Measurements from ENCODE around the gene RASSF10.
"Not testable (repeated sequence)": the region's sequence is repeated elsewhere in the genome, so short reads cannot be mapped to it uniquely, and the experiment has no call there.

Gene RASSF10

GRCh38 chr11:13039126-13039525 lies 30.0 kb downstream of the RASSF10 start:
- TF ChIP-seq CTCF (IDR thresholded peaks at IDR 0.05; ENCODE audit: poor library complexity, severe bottlenecking) = no peak
- no peaks in the 10 kb centered on the region for H3K36me3 ChIP-seq (ENCODE audit: low read depth)
- no peak for DNase-seq (ENCODE audit: low spot score)
- no peaks in the 10 kb centered on the region for H3K27me3 ChIP-seq (ENCODE audit: insufficient read depth, poor library complexity, severe bottlenecking)
- H3K4me3 ChIP-seq (ENCODE audit: severe bottlenecking) = no peak overlapping the region
- no peaks in the 10 kb centered on the region for H3K9me3 ChIP-seq (ENCODE audit: severe bottlenecking)
- H3K4me1 ChIP-seq (ENCODE audit: insufficient read depth, poor library complexity, severe bottlenecking) = peaks cover 7% of the 10 kb centered on the region
- no peak for ATAC-seq (ENCODE audit: low read depth)
- H3K27ac ChIP-seq (ENCODE audit: poor library complexity, severe bottlenecking) = no peak overlapping the region

- no peaks in the 10 kb centered on the region for H3K9me3 ChIP-seq (ENCODE audit: severe bottlenecking)
- ATAC-seq (ENCODE audit: low read depth) = no peak
- H3K4me1 ChIP-seq (ENCODE audit: insufficient read depth, poor library complexity, severe bottlenecking) = peaks cover 7% of the 10 kb centered on the region
- TF ChIP-seq CTCF (IDR thresholded peaks at IDR 0.05; ENCODE audit: poor library complexity, severe bottlenecking) = no peak
- H3K27ac ChIP-seq (ENCODE audit: poor library complexity, severe bottlenecking) = no peak overlapping the region
- H3K4me3 ChIP-seq (ENCODE audit: severe bottlenecking) = no peak overlapping the region
- DNase-seq (ENCODE audit: low spot score) = no peak
- no peaks in the 10 kb centered on the region for H3K27me3 ChIP-seq (ENCODE audit: insufficient read depth, poor library complexity, severe bottlenecking)
- H3K36me3 ChIP-seq (ENCODE audit: low read depth) = no peaks in the 10 kb centered on the region
Measured at GRCh38 chr11:13040969-13041561, 31.9 kb downstream of the RASSF10 start.

DNA sequence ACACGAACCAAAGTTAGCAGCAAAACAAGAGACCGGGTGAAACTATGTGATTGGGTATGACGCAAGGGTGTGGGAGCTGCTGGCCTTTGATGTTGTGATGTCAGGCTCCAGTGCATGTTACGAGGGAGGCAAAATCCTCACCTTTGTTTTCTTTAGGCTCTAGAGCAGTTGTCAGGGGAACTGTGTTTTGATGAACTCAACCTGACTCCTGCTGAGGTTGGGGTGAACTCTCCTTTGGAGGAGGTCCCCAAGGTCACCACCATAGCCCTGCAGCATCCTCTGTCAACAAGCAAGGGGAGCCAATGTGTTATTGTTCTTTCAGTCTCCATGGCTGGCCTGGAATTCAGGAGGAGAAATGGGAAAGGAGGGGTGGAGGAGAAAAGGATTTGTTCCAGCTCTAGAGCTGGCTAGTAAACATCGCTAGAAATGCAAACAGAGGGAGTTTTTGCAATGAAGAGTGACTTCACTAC lies 33.8 kb downstream of the RASSF10 start:
- no peaks in the 10 kb centered on the region for H3K27me3 ChIP-seq (ENCODE audit: insufficient read depth, poor library complexity, severe bottlenecking)
- DNase-seq (ENCODE audit: low spot score) (no peak), ATAC-seq (ENCODE audit: low read depth) (no peak)
- H3K9me3 ChIP-seq (ENCODE audit: severe bottlenecking) = no peaks in the 10 kb centered on the region
- H3K36me3 ChIP-seq (ENCODE audit: low read depth) = no peaks in the 10 kb centered on the region
- H3K27ac ChIP-seq (ENCODE audit: poor library complexity, severe bottlenecking) = no peak overlapping the region
- peaks cover 7% of the 10 kb centered on the region for H3K4me1 ChIP-seq (ENCODE audit: insufficient read depth, poor library complexity, severe bottlenecking)
- H3K4me3 ChIP-seq (ENCODE audit: severe bottlenecking) = no peak overlapping the region
- TF ChIP-seq CTCF (IDR thresholded peaks at IDR 0.05; ENCODE audit: poor library complexity, severe bottlenecking) = no peak

- H3K4me3 ChIP-seq (ENCODE audit: severe bottlenecking) = no peak overlapping the region
- no peak for DNase-seq (ENCODE audit: low spot score)
- H3K9me3 ChIP-seq (ENCODE audit: severe bottlenecking) = no peaks in the 10 kb centered on the region
- no peaks in the 10 kb centered on the region for H3K27me3 ChIP-seq (ENCODE audit: insufficient read depth, poor library complexity, severe bottlenecking)
- no peaks in the 10 kb centered on the region for H3K36me3 ChIP-seq (ENCODE audit: low read depth)
- no peak overlapping the region for H3K27ac ChIP-seq (ENCODE audit: poor library complexity, severe bottlenecking)
- no peaks in the 10 kb centered on the region for H3K4me1 ChIP-seq (ENCODE audit: insufficient read depth, poor library complexity, severe bottlenecking)
- ATAC-seq (ENCODE audit: low read depth) = no peak
- TF ChIP-seq CTCF (IDR thresholded peaks at IDR 0.05; ENCODE audit: poor library complexity, severe bottlenecking) = no peak
Measured at GRCh38 chr11:13043912-13044628, 35.0 kb downstream of the RASSF10 start.

DNA sequence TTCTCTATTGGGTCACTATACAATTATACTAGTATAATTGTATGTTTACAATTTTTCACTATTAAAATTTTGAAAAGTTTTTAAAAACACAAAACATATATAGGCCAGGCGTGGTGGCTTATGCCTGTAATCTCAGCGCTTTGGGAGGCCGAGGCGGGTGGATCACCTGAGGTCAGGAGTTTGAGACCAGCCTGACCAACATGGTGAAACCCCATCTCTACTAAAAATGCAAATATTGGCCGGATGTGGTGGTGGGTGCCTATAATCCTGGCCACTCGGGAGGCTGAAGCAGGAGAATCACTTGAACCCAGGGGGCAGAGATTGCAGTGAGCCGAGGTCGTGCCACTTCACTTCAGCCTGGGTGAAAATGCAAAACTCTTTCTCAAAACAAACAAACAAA lies 36.0 kb downstream of the RASSF10 start:
- not testable (repeated sequence) for DNase-seq (ENCODE audit: low spot score); H3K27me3 ChIP-seq (ENCODE audit: insufficient read depth, poor library complexity, severe bottlenecking); H3K4me1 ChIP-seq (ENCODE audit: insufficient read depth, poor library complexity, severe bottlenecking); ATAC-seq (ENCODE audit: low read depth); H3K36me3 ChIP-seq (ENCODE audit: low read depth); H3K27ac ChIP-seq (ENCODE audit: poor library complexity, severe bottlenecking); H3K9me3 ChIP-seq (ENCODE audit: severe bottlenecking); H3K4me3 ChIP-seq (ENCODE audit: severe bottlenecking)

Data from RWPE2 (cell line).